Measurements from ENCODE around the gene BNIP3. TPM values are rescaled to one million over a fixed set of nuclear protein-coding genes. Genes with fewer than 3 reads are reported as not detected.

BNIP3 gene
- total and polyA plus RNA-seq, 2 of the 13 experiments (the other 11 are each of a cell fraction or from before 2014, with no cell fraction given) = 73.7 to 223 TPM

DNA sequence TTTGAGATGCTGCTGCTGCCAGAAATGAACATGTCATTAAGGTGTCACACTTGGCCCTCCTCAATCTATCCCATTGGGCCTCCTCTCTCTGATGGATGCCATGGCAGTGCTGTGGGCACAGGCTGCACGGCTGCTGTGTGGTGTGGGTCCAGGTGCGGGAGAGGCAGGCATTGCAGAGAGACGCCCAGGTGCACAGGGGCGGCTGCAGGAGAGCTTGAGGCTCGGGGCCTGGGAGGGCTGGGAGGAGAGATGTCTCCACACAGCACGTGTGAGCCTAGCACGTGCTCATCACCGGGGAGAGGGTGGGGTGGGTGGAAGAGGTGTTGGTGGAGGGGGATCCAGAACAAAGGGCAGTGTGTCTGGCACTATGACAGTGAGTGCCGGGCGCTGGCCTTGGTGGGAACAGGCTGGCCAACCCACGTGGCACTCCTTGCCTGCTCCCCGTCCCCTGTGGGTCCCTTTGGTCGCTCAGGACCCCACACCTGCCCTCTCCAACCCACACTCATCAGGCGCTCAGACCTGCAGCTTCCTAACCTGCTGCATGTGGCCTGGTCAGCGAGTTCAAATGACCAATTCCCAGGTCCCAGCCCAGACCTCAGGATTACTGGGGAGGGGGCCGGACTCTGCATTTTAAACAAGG is 39.9 kb upstream of the BNIP3 start:
- Histone ChIP-seq H3K4me2 (ENCODE audit: low read depth, low read length) (no peak overlapping the region), H3K9me3 (ENCODE audit: low read length) (no peaks in the 10 kb centered on the region), H3K4me1 (ENCODE audit: insufficient read depth, low read length) (peaks cover 14% of the 10 kb centered on the region), H3K36me3 (replicated peaks in 1 of 2; ENCODE audit: control insufficient read depth in 1 of 2, insufficient read depth in 2 of 2, low read length in 2 of 2) (no peaks in the 10 kb centered on the region), H3K79me2 (ENCODE audit: insufficient read depth, low read length) (no peaks in the 10 kb centered on the region), H3K9ac (ENCODE audit: insufficient read depth, low read depth, low read length) (no peak overlapping the region), H3K4me3 (replicated peaks in 1 of 3; ENCODE audit: insufficient read depth in 1 of 3, low read depth in 2 of 3, low read length in 3 of 3) (no peak overlapping the region), H4K20me1 (ENCODE audit: insufficient read depth, low read length) (no peaks in the 10 kb centered on the region), H3K27ac (ENCODE audit: extremely low read length, insufficient read depth, low read length) (no peak overlapping the region), H3K27me3 (ENCODE audit: control insufficient read depth in 1 of 2, insufficient read depth in 2 of 2, low read length in 2 of 2) (peaks cover 2 to 28% of the 10 kb centered on the region in 2 experiments), H2AFZ (ENCODE audit: low read length) (no peak overlapping the region)
- intact Hi-C loops (cut with micrococcal nuclease; ENCODE audit: unreplicated experiment) = loop anchor here (2.0 kb wide), 2 partner anchors 25 to 43 kb away; no protein-coding TSS in a partner anchor
- TF ChIP-seq BHLHE40 (IDR thresholded peaks at IDR 0.05; ENCODE audit: low read length) (peak; percentile 66), ZNF441 (CRISPR knock-in tag; IDR thresholded peaks at IDR 0.05; ENCODE audit: borderline replicate concordance) (no peak)
- ChIA-PET CTCF (ENCODE audit: low intra/inter-chr PET ratio, low total read pairs) (no interaction called here), POLR2A (no interaction called here)
- ATAC-seq (no peak), FAIRE-seq (no peak), DNase-seq (ENCODE audit: low spot score) (no peak)
- WGBS (ENCODE audit: low lambda C conversion rate) = 45% methylated on average over 8 of the region's 16 CpGs
- no TSS peak for BruUV-seq (replicated peaks)
- in situ Hi-C loops (cut with HindIII; ENCODE audit: extremely low pct_ligation_motif_present, low pct_unique_long_range_greater_than_20kb) = loop anchor here (5.0 kb wide), 2 partner anchors 44 to 129 kb away; no protein-coding TSS in a partner anchor

DNA sequence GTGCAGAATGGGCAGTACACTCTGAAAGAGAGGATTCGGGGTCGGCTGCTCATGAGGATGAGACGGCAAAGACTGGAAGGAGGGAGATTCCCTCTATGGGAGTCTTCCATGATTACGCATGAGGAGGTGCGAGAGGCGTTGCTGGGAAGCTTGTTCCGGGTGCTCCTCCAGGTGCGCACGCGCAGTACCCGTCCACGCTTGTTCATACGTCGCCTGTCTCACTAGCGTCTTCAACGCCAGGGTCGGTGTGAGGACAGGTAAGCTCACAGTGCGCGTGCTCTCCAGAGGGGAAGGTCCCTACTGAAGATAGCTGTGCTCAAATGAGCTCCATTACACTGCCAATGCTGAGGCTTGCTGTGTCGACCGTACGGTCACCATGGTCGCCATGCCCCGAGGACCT is 39.3 kb upstream of the BNIP3 start:
- CTCF ChIA-PET (ENCODE audit: low intra/inter-chr PET ratio, low total read pairs) = interaction anchor here (0.5 kb wide), 1 partner anchor 14 kb away, joined by 3 read pairs; no protein-coding TSS in a partner anchor
- ATAC-seq (no peak), FAIRE-seq (no peak), DNase-seq (ENCODE audit: low spot score) (no peak)
- Histone ChIP-seq H3K27me3 (ENCODE audit: control insufficient read depth in 1 of 2, insufficient read depth in 2 of 2, low read length in 2 of 2) (peaks cover 2 to 30% of the 10 kb centered on the region in 2 experiments), H2AFZ (ENCODE audit: low read length) (no peak overlapping the region), H3K36me3 (replicated peaks in 1 of 2; ENCODE audit: control insufficient read depth in 1 of 2, insufficient read depth in 2 of 2, low read length in 2 of 2) (no peaks in the 10 kb centered on the region), H3K27ac (ENCODE audit: extremely low read length, insufficient read depth, low read length) (no peak overlapping the region), H4K20me1 (ENCODE audit: insufficient read depth, low read length) (no peaks in the 10 kb centered on the region), H3K4me1 (ENCODE audit: insufficient read depth, low read length) (peaks cover 14% of the 10 kb centered on the region), H3K9me3 (ENCODE audit: low read length) (no peaks in the 10 kb centered on the region), H3K79me2 (ENCODE audit: insufficient read depth, low read length) (no peaks in the 10 kb centered on the region), H3K4me3 (replicated peaks in 1 of 3; ENCODE audit: insufficient read depth in 1 of 3, low read depth in 2 of 3, low read length in 3 of 3) (no peak overlapping the region), H3K4me2 (ENCODE audit: low read depth, low read length) (no peak overlapping the region), H3K9ac (ENCODE audit: insufficient read depth, low read depth, low read length) (no peak overlapping the region)
- in situ Hi-C loops (cut with HindIII; ENCODE audit: extremely low pct_ligation_motif_present, low pct_unique_long_range_greater_than_20kb) = loop anchor here (5.0 kb wide), 2 partner anchors 44 to 129 kb away; no protein-coding TSS in a partner anchor
- 79% methylated on average over 20 of the region's 24 CpGs for WGBS (ENCODE audit: low lambda C conversion rate)
- intact Hi-C loops (cut with micrococcal nuclease; ENCODE audit: unreplicated experiment) = no loop called here
- TF ChIP-seq CAMTA2 (CRISPR knock-in tag; IDR thresholded peaks at IDR 0.05; ENCODE audit: borderline replicate concordance) (no peak), ONECUT2 (CRISPR knock-in tag; IDR thresholded peaks at IDR 0.05) (no peak), ATF1 (CRISPR knock-in tag; IDR thresholded peaks at IDR 0.05) (no peak), SMYD3 (CRISPR knock-in tag; IDR thresholded peaks at IDR 0.05) (no peak), ZNF83 (CRISPR knock-in tag; IDR thresholded peaks at IDR 0.05; ENCODE audit: borderline replicate concordance) (no peak), RFX5 (IDR thresholded peaks at IDR 0.05; ENCODE audit: low read depth, low read length) (no peak), ATAD3A (CRISPR knock-in tag; IDR thresholded peaks at IDR 0.05) (no peak), ZNF557 (CRISPR knock-in tag; IDR thresholded peaks at IDR 0.05) (no peak), ZNF841 (CRISPR knock-in tag; IDR thresholded peaks at IDR 0.05; ENCODE audit: borderline replicate concordance) (no peak), RCOR2 (CRISPR knock-in tag; IDR thresholded peaks at IDR 0.05) (no peak), TEAD3 (CRISPR knock-in tag; optimal IDR thresholded peaks at IDR 0.05; ENCODE audit: borderline replicate concordance) (no peak), SMAD1 (CRISPR knock-in tag; IDR thresholded peaks at IDR 0.05; ENCODE audit: borderline replicate concordance, low read depth) (no peak), ZMYM3 (CRISPR knock-in tag; IDR thresholded peaks at IDR 0.05) (no peak), KAT2B (IDR thresholded peaks at IDR 0.05; ENCODE audit: borderline replicate concordance, low read depth, low read length) (no peak), HOXA3 (CRISPR knock-in tag; IDR thresholded peaks at IDR 0.05) (no peak)
- TF ChIP-seq, protein P1, sequence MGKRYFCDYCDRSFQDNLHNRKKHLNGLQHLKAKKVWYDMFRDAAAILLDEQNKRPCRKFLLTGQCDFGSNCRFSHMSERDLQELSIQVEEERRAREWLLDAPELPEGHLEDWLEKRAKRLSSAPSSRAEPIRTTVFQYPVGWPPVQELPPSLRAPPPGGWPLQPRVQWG (CRISPR knock-in tag; IDR thresholded peaks at IDR 0.05; ENCODE audit: borderline replicate concordance, low read depth) = no peak
- TF ChIP-seq, protein P2, sequence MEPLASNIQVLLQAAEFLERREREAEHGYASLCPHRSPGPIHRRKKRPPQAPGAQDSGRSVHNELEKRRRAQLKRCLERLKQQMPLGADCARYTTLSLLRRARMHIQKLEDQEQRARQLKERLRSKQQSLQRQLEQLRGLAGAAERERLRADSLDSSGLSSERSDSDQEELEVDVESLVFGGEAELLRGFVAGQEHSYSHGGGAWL (CRISPR knock-in tag; IDR thresholded peaks at IDR 0.05) = no peak
- no TSS peak for BruUV-seq (replicated peaks)
- POLR2A ChIA-PET = no interaction called here

Measured in HepG2 (cell line).